ENCODE results near the gene LKAAEAR1. TPM values are rescaled to one million over a fixed set of nuclear protein-coding genes. Genes with fewer than 3 reads are reported as not detected.

The LKAAEAR1 gene
- total and polyA plus RNA-seq, 2 of the 13 experiments (the other 11 are each of a cell fraction or from before 2014, with no cell fraction given): not detected

GRCh38 chr20:64055893-64056638, 28.1 kb downstream of the LKAAEAR1 start (continued):
- TF ChIP-seq NCOA2 (CRISPR knock-in tag; IDR thresholded peaks at IDR 0.05) (peak; percentile 88), SNRNP70 (IDR thresholded peaks at IDR 0.05; ENCODE audit: low read depth, low read length) (no peak), ZNF180 (CRISPR knock-in tag; IDR thresholded peaks at IDR 0.05; ENCODE audit: borderline replicate concordance, low read depth) (no peak; the same call in 1 of the 2 replicates), ZSCAN30 (CRISPR knock-in tag; IDR thresholded peaks at IDR 0.05) (peak; percentile 47; the same call in 1 of the 2 replicates), JDP2 (CRISPR knock-in tag; IDR thresholded peaks at IDR 0.05; ENCODE audit: borderline replicate concordance) (no peak), RFXANK (CRISPR knock-in tag; IDR thresholded peaks at IDR 0.05) (no peak), LCORL (IDR thresholded peaks at IDR 0.05) (no peak), LCORL (CRISPR knock-in tag; IDR thresholded peaks at IDR 0.05) (no peak), TEF (CRISPR knock-in tag; IDR thresholded peaks at IDR 0.05) (no peak), EHMT2 (IDR thresholded peaks at IDR 0.05; ENCODE audit: borderline replicate concordance, low read depth, low read length) (no peak), ZSCAN21 (CRISPR knock-in tag; IDR thresholded peaks at IDR 0.05; ENCODE audit: borderline replicate concordance) (no peak; the same call in 1 of the 2 replicates)
- TF ChIP-seq, protein P1, sequence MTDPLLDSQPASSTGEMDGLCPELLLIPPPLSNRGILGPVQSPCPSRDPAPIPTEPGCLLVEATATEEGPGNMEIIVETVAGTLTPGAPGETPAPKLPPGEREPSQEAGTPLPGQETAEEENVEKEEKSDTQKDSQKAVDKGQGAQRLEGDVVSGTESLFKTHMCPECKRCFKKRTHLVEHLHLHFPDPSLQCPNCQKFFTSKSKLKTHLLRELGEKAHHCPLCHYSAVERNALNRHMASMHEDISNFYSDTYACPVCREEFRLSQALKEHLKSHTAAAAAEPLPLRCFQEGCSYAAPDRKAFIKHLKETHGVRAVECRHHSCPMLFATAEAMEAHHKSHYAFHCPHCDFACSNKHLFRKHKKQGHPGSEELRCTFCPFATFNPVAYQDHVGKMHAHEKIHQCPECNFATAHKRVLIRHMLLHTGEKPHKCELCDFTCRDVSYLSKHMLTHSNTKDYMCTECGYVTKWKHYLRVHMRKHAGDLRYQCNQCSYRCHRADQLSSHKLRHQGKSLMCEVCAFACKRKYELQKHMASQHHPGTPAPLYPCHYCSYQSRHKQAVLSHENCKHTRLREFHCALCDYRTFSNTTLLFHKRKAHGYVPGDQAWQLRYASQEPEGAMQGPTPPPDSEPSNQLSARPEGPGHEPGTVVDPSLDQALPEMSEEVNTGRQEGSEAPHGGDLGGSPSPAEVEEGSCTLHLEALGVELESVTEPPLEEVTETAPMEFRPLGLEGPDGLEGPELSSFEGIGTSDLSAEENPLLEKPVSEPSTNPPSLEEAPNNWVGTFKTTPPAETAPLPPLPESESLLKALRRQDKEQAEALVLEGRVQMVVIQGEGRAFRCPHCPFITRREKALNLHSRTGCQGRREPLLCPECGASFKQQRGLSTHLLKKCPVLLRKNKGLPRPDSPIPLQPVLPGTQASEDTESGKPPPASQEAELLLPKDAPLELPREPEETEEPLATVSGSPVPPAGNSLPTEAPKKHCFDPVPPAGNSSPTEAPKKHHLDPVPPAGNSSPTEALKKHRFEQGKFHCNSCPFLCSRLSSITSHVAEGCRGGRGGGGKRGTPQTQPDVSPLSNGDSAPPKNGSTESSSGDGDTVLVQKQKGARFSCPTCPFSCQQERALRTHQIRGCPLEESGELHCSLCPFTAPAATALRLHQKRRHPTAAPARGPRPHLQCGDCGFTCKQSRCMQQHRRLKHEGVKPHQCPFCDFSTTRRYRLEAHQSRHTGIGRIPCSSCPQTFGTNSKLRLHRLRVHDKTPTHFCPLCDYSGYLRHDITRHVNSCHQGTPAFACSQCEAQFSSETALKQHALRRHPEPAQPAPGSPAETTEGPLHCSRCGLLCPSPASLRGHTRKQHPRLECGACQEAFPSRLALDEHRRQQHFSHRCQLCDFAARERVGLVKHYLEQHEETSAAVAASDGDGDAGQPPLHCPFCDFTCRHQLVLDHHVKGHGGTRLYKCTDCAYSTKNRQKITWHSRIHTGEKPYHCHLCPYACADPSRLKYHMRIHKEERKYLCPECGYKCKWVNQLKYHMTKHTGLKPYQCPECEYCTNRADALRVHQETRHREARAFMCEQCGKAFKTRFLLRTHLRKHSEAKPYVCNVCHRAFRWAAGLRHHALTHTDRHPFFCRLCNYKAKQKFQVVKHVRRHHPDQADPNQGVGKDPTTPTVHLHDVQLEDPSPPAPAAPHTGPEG (CRISPR knock-in tag; IDR thresholded peaks at IDR 0.05): no peak
- TF ChIP-seq, protein P2, sequence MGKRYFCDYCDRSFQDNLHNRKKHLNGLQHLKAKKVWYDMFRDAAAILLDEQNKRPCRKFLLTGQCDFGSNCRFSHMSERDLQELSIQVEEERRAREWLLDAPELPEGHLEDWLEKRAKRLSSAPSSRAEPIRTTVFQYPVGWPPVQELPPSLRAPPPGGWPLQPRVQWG (CRISPR knock-in tag; IDR thresholded peaks at IDR 0.05; ENCODE audit: borderline replicate concordance, low read depth): no peak
- TF ChIP-seq, protein P3, sequence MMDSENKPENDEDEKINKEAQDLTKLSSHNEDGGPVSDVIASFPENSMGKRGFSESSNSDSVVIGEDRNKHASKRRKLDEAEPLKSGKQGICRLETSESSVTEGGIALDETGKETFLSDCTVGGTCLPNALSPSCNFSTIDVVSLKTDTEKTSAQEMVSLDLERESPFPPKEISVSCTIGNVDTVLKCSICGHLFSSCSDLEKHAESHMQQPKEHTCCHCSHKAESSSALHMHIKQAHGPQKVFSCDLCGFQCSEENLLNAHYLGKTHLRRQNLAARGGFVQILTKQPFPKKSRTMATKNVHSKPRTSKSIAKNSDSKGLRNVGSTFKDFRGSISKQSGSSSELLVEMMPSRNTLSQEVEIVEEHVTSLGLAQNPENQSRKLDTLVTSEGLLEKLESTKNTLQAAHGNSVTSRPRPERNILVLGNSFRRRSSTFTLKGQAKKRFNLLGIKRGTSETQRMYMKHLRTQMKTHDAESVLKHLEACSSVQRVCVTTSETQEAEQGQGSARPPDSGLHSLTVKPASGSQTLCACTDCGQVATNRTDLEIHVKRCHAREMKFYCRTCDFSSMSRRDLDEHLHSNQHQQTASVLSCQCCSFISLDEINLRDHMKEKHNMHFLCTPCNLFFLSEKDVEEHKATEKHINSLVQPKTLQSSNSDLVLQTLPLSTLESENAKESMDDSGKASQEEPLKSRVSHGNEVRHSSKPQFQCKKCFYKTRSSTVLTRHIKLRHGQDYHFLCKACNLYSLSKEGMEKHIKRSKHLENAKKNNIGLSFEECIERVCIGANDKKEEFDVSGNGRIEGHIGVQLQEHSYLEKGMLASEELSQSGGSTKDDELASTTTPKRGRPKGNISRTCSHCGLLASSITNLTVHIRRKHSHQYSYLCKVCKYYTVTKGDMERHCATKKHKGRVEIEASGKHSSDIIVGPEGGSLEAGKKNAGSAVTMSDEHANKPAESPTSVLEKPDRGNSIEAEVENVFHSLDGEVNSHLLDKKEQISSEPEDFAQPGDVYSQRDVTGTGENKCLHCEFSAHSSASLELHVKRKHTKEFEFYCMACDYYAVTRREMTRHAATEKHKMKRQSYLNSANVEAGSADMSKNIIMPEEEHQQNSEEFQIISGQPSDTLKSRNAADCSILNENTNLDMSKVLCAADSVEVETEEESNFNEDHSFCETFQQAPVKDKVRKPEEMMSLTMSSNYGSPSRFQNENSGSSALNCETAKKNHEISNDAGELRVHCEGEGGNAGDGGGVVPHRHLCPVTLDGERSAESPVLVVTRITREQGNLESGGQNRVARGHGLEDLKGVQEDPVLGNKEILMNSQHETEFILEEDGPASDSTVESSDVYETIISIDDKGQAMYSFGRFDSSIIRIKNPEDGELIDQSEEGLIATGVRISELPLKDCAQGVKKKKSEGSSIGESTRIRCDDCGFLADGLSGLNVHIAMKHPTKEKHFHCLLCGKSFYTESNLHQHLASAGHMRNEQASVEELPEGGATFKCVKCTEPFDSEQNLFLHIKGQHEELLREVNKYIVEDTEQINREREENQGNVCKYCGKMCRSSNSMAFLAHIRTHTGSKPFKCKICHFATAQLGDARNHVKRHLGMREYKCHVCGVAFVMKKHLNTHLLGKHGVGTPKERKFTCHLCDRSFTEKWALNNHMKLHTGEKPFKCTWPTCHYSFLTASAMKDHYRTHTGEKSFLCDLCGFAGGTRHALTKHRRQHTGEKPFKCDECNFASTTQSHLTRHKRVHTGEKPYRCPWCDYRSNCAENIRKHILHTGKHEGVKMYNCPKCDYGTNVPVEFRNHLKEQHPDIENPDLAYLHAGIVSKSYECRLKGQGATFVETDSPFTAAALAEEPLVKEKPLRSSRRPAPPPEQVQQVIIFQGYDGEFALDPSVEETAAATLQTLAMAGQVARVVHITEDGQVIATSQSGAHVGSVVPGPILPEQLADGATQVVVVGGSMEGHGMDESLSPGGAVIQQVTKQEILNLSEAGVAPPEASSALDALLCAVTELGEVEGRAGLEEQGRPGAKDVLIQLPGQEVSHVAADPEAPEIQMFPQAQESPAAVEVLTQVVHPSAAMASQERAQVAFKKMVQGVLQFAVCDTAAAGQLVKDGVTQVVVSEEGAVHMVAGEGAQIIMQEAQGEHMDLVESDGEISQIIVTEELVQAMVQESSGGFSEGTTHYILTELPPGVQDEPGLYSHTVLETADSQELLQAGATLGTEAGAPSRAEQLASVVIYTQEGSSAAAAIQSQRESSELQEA (CRISPR knock-in tag; IDR thresholded peaks at IDR 0.05; ENCODE audit: not compliant biosample characterization): peak; percentile 18

Data from HepG2 (cell line).